ENCODE measurements around the gene ATG12. TPM values are rescaled to one million over a fixed set of nuclear protein-coding genes. Genes with fewer than 3 reads are reported as not detected.

ATG12 gene
- total and polyA plus RNA-seq, 2 of the 8 experiments (the other 6 are each of a cell fraction or from before 2014, with no cell fraction given): 23.8 to 49.3 TPM

- H3K56ac ChIP-seq (replicated peaks; ENCODE audit: insufficient read length, low read depth, low read length): no peak overlapping the region
- no peaks in the 10 kb centered on the region for H3K23me2 ChIP-seq (ENCODE audit: low read depth, low read length)
- no peaks in the 10 kb centered on the region for H3K79me2 ChIP-seq (ENCODE audit: control insufficient read depth in 1 of 2, insufficient read depth in 2 of 2, low read length in 2 of 2)
- no peak overlapping the region for H2AK5ac ChIP-seq (ENCODE audit: low read depth, low read length)
- H4K20me1 ChIP-seq (replicated peaks in 1 of 2; ENCODE audit: control insufficient read depth in 1 of 2, insufficient read depth in 2 of 2, low read length in 2 of 2): no peaks in the 10 kb centered on the region
- H2BK15ac ChIP-seq (ENCODE audit: low read length): no peak overlapping the region
- FAIRE-seq: peak; percentile 98
- peak overlapping the region; percentile 28 to 39; a peak in 3 of 4 replicates for H3K4me2 ChIP-seq (ENCODE audit: insufficient read depth in 1 of 2, low read depth in 2 of 2, low read length in 2 of 2)
- ChIA-PET POLR2A (ENCODE audit: partially characterized antibody) (interaction anchor here (0.6 to 1.4 kb wide), 3 partner anchors 30 to 360 kb away, joined by 3 to 10 read pairs (median 3); partner anchors contain the start of gene CDO1), CTCF (ENCODE audit: partially characterized antibody) (interaction anchor here (0.7 to 7.1 kb wide), 8 partner anchors 8 to 416 kb away, joined by 3 to 78 read pairs (median 3); no protein-coding TSS in a partner anchor)
- no peak overlapping the region for H2BK12ac ChIP-seq (ENCODE audit: low read depth, low read length)
- peaks cover 0 to 3% of the 10 kb centered on the region in 2 experiments; a peak in 1 of 4 replicates for H3K9me3 ChIP-seq (ENCODE audit: insufficient read depth in 2 of 2, low read depth in 1 of 2, low read length in 1 of 2)
- no peak overlapping the region for H3K4me3 ChIP-seq (ENCODE audit: extremely low read depth in 1 of 4, insufficient read depth in 2 of 4, low read depth in 3 of 4, low read length in 4 of 4)
- H3K18ac ChIP-seq (ENCODE audit: extremely low read depth, low read length): peak overlapping the region; percentile 76; the same call in 1 of the 2 replicates
- H3K27me3 ChIP-seq (replicated peaks in 1 of 4; ENCODE audit: control insufficient read depth in 3 of 4, extremely low read depth in 1 of 4, insufficient read depth in 3 of 4, low read length in 3 of 4): no peaks in the 10 kb centered on the region
- no peak overlapping the region for H3K4ac ChIP-seq (replicated peaks; ENCODE audit: insufficient read length, low read depth, low read length)
- no peak overlapping the region for H4K91ac ChIP-seq (replicated peaks; ENCODE audit: insufficient read length, low read length)
- DNase-seq (ENCODE audit: low read depth in 1 of 2, low spot score in 2 of 2): peak; percentile 15 to 59
- no peak overlapping the region for H2BK120ac ChIP-seq (replicated peaks; ENCODE audit: low read depth, low read length)
- H4K5ac ChIP-seq (ENCODE audit: insufficient read length, low read depth, low read length): no peak overlapping the region
- no peak overlapping the region for H3K23ac ChIP-seq (ENCODE audit: insufficient read length)
- H3K36me3 ChIP-seq (ENCODE audit: control insufficient read depth in 2 of 4, insufficient read depth in 4 of 4, low read length in 3 of 4): no peaks in the 10 kb centered on the region
- H3K14ac ChIP-seq (ENCODE audit: insufficient read length): no peak overlapping the region
- no peak overlapping the region for H2BK5ac ChIP-seq (ENCODE audit: low read depth, low read length)
- no peak overlapping the region for H4K8ac ChIP-seq (ENCODE audit: extremely low read depth, insufficient read depth, low read length)
- no peaks in the 10 kb centered on the region for H3K79me1 ChIP-seq (ENCODE audit: low read depth, low read length)
- H3K4me1 ChIP-seq (replicated peaks in 1 of 4; ENCODE audit: control insufficient read depth in 3 of 4, insufficient read depth in 4 of 4, low read length in 3 of 4): no peaks in the 10 kb centered on the region; a peak in 2 of 7 replicates
- H2BK20ac ChIP-seq (ENCODE audit: low read length): no peak overlapping the region
- H3K9ac ChIP-seq (replicated peaks in 1 of 4; ENCODE audit: extremely low read depth in 1 of 4, low read depth in 3 of 4, low read length in 3 of 4): no peak overlapping the region; a peak in 1 of 7 replicates
- no peak overlapping the region for H3K27ac ChIP-seq (ENCODE audit: low read depth, low read length)
- 45% methylated on average over 6 of the region's 6 CpGs; no CpG with 5 or more reads in 1 of the 2 experiments for WGBS, 2 experiments (ENCODE audit: extremely low coverage in 1 of 2, insufficient coverage in 1 of 2, insufficient read length in 1 of 2, insufficient replicate concordance in 2 of 2, low coverage in 1 of 2, low lambda C conversion rate in 2 of 2, missing lambda C conversion rate in 1 of 2)
- peak overlapping the region; percentile 60 for H2AFZ ChIP-seq (ENCODE audit: low read length)
- TF ChIP-seq SIRT6 (IDR thresholded peaks at IDR 0.05; ENCODE audit: low read length) (no peak), TBP (IDR thresholded peaks at IDR 0.05; ENCODE audit: low read depth, low read length) (peak; percentile 62; the same call in 1 of the 2 replicates), TAF1 (IDR thresholded peaks at IDR 0.05; ENCODE audit: low read depth, low read length) (peak; percentile 60; the same call in 1 of the 2 replicates), CEBPB (IDR thresholded peaks at IDR 0.05; ENCODE audit: low read depth, low read length) (no peak), EP300 (IDR thresholded peaks at IDR 0.05; ENCODE audit: borderline replicate concordance in 1 of 2, low read depth in 2 of 2, low read length in 2 of 2) (no peak), SP1 (IDR thresholded peaks at IDR 0.05; ENCODE audit: low read depth, low read length) (peak; percentile 36; the same call in 1 of the 2 replicates)
These were observed 55.8 kb downstream of the ATG12 start for GRCh38 chr5:115785381-115786065.
